GM18861 (cell line): Measurements from ENCODE around the gene LOXL1.

Experiments
- ATAC-seq: cut with Tn5 transposase; IDR thresholded peaks from one replicate; pipeline ENCODE4 v1.9.1; 2021; ENCODE audit not compliant: unreplicated experiment

The LOXL1 gene

DNA sequence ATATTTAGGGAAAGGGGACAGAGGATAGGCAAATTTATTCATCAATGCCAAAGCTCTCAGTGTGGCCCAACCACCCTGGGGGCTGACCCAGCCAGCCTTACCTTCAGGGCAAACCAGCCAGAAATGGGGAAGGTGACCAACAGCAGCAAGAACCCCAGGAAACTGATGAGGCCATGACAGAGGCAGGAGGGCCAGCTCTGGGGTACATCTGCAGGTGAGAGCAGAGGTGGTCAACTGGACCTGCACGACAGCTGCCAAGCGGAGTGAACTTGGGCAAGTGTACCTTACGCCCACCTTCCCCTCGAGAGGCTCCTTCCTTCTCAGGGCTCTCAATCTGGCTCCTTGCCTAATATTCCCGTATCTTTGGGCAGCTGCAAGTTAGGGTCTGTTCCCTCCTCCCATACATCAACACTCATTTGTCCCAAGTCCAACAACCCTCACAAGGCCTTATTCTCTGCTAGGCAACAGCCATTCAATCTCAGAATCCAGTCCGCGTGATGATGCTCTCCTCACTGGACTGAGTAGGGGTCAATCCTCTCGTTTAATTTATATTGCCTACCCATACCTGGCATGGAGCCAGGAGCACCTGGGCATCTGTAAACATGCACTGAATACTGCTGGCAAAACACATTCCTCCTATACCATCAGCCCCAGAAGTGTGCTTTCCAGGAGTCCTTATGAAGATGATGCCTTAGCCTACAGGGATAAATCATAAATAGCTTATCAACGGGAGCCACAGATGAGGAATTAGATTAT, 64.2 kb downstream of the LOXL1 start:
- ATAC-seq = no peak

DNA sequence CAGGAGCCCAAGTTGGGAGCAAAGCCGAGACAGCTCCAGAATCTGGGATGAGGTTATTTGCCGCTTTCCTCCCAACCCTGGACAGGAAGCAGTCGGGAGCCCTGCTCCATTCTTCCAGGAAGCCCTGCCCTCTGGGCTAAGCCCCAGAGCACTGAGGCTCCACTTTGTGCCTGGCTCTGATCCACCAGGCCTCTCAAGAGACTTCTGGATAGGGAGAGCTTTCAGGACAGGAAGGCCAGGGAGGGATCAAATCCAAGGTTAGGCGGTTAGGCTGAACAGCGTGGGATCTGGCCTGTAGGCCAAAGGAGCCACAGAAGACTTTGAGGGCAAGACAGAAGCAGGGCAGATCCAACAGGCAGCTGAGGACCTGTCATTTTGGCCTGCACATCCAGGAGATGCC, 65.0 kb downstream of the LOXL1 start:
- no peak for ATAC-seq

DNA sequence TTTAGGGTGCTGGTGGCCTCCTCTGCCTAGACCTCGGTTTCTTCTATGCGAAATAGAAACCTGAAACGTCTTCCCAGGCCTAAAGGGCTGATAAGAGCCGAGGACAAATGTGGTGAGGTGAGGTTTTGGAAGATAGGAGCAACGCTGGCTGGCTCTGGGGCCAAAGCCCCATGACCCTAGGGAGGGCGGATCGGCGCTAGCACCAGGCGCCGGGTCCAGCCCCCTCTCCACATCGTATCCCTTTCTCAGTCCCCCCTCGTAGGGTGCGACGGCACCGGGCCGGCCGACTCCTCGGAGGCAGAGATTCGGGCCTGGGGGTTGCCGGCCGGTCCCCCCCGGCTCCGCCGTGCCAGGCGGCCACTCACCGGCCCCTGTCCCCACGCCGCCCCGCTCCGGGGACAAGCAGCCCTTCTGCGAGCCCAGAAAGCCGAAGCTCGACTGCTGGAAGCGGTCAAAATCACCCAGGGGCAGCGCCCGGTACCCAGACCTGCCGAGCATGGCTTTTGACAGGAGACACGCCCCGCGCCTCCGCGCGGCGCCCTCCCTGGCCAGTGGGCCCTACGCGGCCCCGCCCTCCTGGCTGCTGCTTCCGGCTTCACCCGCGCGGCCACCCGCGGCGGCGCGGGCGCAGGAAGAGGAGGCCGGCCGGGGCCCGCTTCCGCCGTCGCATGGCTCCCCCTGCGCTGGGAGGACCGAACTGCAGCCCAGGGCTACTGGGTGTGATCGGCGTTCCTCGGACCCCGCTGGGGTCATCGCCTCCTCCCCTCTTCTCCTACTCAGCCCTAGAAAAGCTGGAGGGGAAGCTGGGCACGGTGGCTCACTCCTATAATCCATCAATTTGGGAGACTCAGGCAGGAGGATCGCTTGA, 65.7 kb downstream of the LOXL1 start, which contains the start of gene STOML1:
Gene STOML1, minus strand, starts transcription at position 570 of the 868 bp plus-strand sequence. Its CDS starts 72 bp downstream, at position 498.
- ATAC-seq = peak; percentile 74

DNA sequence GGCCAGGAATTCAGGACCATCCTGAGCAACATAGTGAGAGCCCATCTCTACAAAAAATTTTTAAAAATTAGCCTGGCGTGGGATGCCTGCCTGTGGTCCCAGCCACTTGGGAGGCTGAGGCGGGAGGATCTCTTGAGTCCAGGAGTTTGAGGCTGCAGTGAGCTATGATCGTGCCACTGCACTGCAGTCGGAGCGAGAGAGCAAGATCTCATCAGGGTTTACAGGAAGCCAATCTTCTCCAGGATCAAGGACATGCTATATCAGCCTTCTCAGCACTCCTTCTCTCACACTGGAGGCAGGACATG, 66.3 kb downstream of the LOXL1 start:
- no peak for ATAC-seq

DNA sequence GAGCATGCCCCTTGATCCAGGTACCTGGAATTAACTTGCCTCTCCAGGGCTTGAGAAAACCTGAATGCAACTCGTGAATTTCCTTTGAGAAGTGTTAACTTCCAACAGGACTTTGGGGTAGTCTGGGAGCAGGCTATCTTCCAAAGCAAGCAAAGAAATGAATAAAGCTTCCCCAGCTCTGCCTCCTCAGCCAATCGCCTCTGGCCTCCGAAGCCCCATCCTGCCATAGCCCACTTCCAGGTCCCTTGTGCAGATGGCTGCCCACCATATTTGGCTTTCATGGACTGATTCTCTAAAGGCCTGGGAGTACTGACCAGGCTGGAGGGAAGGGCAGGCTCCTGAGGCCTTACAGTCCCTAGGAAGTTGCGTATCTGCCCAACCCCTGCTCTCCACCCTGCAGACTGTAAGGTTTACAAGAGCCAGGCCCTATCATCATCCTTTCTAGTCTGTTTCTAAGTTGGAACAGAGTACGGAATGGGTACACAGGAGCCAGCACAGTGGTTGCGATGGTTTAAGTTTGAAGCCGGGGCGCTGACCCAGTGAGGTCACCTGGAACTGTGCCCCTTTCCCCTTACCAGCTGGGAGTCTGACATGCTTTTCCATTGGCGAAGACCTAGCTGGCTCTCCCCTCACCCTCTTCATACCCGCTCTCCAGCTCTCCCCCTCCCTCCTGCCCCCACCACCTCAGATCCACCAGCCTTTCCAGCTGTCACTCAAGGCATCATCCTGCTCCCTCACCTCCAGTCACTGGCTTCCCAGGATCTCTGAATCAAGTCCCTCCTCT, 67.1 kb downstream of the LOXL1 start:
- ATAC-seq = no peak

DNA sequence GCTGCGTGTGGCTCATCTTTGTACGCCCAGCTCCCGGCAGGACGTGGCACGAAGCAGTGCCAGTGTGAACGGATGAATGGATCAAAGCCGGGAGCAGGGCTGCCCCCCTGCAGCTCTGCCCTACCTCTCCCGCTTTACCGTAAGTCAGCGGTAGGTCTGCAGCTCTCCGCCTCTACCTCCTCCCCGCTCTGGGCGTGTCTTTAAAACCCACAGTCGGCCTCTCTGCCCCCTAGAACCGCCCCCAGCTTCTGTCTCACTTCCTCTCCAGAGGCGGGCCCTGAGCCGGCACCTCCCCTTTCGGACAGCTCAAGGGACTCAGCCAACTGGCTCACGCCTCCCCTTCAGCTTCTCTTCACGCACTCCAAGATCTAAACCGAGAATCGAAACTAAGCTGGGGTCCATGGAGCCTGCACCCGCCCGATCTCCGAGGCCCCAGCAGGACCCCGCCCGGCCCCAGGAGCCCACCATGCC, 68.2 kb downstream of the LOXL1 start, which contains the start of gene PML:
Gene PML, plus strand, starts transcription at position 304 of the 471 bp plus-strand sequence. Its CDS starts 97 bp downstream, at position 401.
- peak; percentile 47 for ATAC-seq

DNA sequence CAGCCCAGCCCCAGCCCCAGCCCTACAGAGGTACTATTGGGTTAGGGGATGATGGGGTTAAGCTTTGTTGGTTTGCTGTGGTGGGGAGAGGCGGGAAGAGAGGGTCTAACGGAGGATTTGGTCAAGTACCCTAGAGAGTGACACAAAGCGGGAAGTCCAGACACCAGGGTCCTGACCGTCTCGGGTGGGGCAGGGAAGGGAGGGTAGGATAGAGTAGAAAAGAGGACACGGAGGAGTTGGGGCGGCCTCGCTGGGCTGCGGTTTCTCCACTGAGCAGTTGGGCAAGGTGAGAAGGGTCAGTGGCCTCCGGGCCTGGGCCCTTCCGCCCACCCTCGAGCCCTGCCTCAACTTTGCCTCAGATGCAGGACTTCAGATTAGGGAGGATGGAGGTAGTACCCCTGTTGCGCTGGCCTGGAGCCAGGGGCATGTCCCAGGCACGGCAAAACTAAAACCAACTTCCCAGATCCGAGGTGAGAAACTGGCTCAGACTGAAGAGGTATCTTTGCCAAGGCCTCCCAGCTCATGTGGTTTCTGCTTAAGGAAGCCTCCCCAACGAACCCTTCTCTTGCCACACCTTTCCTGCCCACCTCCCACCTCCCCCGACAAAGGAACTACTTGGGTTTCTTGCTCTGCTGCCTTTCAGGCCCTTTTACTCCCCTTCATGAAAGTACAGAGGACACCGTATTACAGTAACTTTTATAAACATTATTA, 68.8 kb downstream of the LOXL1 start:
- no peak for ATAC-seq

DNA sequence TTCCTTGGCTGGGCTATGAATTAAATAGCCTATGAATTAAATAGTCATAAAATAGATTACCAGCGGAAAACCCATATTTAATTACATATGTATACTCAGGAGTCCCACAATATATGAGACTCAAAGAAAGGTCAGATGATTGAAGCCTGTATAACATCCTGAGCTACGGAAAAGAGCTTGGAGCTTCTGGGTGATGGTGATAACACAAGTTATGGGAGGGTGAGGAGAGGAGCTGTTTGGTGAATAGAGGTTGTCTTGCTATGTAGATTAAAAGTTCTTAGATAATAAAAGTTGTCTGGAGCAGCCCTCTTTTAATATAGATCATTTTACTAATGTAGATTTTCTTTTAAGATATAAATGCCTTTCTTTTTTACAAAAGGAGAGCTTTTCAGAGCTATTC, 70.0 kb downstream of the LOXL1 start:
- ATAC-seq = no peak

DNA sequence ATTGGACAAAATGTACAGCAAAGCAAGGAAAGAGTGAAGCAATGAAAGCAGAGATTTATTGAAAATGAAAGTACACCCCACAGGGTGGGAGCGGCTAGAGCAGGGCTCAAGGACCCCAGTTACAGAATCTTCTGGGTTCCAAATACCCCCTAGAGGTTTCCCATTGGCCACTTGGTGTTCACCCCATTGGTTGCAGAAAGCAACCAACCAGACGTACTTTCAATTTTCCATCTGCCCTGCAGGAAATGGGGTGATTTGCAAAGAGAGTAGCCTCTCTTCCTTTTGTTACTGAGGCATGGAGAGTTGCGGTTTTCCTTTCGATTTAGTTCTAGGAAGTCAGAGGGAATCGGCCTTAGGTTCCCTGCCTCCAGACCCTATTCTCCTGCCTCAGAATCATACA, 70.7 kb downstream of the LOXL1 start:
- no peak for ATAC-seq

DNA sequence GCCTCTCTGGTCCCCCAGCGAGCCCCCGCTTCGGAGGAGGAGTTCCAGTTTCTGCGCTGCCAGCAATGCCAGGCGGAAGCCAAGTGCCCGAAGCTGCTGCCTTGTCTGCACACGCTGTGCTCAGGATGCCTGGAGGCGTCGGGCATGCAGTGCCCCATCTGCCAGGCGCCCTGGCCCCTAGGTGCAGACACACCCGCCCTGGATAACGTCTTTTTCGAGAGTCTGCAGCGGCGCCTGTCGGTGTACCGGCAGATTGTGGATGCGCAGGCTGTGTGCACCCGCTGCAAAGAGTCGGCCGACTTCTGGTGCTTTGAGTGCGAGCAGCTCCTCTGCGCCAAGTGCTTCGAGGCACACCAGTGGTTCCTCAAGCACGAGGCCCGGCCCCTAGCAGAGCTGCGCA, 71.7 kb downstream of the LOXL1 start:
- ATAC-seq = no peak
